NCI-H128 (cell line): ENCODE data around the gene CAPG.
"Not testable (repeated sequence)": the region's sequence is repeated elsewhere in the genome, so short reads cannot be mapped to it uniquely, and the experiment has no call there.

Source experiments
- DNase-seq: peaks from one replicate; lab custom pipeline; 2025; ENCODE audit not compliant: unreplicated experiment; lab: John Stamatoyannopoulos, UW

The CAPG gene

DNA sequence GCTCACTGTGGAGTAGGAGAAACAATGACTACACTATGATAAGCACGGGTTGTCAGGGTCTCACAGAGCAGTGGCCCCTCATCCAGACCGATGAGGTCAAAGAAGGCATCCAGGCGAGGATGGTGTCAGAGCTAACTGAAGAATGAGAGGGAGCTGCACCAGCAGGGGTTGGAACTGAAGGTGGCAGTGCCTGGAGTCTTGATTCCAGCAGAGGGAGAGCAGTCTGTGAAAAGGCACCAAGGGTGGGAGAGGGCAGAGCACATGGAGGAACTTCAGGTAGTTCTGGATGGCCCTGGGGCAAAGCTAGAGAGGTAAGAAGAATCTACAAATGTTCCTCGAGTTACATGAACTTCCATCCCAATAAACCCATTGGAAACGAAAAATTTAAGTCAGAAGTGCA lies 43.0 kb downstream of the CAPG start:
- no peak for DNase-seq

DNA sequence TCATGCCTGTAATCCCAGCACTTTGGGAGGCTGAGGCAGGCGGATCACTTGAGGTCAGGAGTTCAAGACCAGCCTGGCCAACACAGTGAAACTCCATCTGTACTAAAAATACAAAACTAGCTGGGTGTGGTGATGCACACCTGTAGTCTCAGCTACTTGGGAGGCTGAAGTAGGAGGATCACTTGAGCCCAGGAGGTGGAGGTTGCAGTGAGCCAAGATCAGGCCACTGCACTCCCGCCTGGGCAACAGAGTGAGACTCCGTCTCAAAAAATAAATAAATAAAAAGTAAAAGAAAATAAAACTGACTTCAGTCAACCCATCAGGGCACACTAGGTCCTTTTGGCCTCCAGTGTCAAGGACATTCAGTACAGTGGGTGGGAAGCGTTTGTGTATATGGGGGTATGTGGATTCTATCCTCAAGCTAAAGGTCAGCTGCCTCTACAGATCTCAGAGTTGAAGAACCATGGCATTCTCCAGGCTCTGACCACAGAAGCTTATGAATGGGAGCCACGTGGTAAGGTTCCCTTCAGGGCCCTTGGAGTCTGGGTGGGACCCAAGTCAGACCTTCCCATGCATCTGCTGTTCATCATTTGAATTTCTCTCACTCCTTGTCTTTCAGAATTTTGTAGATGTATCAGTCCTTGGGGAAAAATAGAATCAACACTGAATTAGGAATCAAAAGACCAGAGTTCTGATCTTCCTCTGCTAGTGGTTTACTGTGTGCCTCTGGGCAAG lies 47.3 kb downstream of the CAPG start:
- DNase-seq = not testable (repeated sequence)

DNA sequence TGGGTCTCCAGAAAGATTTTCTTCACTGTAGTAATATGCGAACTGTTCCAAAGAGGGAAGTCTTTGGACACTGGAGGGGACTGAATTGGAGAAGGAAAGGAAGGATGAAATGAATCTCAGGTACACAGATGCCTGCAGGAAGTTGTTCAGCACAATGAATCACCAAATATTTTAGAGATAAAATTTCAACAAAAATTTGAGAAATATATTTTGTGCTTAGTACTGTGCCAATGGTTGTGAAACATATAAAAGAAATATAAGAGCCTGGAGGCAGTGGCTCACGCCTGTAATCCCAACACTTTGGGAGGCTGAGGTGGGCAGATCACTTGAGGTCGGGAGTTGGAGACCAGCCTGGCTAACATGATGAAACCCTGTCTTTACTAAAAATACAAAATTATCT lies 52.4 kb downstream of the CAPG start:
- no peak for DNase-seq

DNA sequence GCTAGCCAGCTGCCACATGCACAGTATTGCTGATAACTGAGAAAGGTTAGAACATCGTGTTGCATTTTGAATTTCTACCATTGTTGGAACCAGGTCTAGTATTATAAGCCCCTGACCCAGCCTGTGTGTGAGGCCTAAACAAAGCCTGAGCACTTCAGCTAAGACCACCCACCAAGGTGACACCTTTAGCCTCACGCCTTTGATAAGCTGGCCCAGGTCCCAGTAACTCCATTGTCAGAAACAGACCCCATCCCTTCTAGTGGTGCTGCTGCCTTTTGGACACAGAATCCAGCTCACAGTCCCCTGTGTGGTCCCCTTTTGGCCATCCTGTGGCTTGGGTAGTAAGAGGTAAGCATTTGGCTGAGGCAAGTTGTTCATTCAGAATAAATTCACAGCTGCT lies 54.0 kb downstream of the CAPG start:
- no peak for DNase-seq

GRCh38 chr2:85355521-85355920 lies 54.6 kb downstream of the CAPG start:
- DNase-seq = no peak

DNA sequence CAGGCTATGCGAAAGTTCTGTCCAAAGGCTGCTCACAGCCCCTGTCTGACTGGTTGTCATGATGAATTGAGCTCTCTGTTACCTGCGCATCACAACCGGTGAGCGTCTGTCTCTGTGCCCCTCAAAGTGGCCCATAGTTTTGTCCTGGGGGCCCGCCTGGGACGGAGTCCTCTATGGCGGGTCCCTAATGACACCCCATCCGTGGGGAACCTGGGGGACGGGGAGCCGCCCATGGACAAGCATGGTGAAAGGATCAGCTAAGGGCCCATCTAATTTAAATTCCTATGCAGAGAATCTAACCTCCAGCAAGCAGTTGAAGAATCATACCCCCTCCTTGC lies 55.1 kb downstream of the CAPG start:
- no peak for DNase-seq

GRCh38 chr2:85354286-85355072 lies 55.7 kb downstream of the CAPG start, which contains the start of the genes ELMOD3 and RETSAT:
Gene ELMOD3, plus strand, starts transcription at chr2:85354769. Its CDS starts 2,430 bp downstream, at chr2:85357199.
Gene RETSAT, minus strand, starts transcription at chr2:85354528. Its CDS starts 21 bp downstream, at chr2:85354507.
- peak; percentile 97 for DNase-seq

GRCh38 chr2:85353876-85354285 lies 56.3 kb downstream of the CAPG start:
- no peak for DNase-seq

- DNase-seq = no peak
These were observed 62.6 kb downstream of the CAPG start for GRCh38 chr2:85347599-85347998.
